Trophoblast cell (in vitro differentiated cells and primary cell): Measurements from ENCODE around the gene SLC39A1.

Experiments
- DNase-seq, 2 donors: peaks; one replicate each; pipeline ENCODE4 v3.0.0-alpha.2; 2016
- H2AFZ ChIP-seq: 2 replicates; pipeline ENCODE4 v1.6.1; 2013; ENCODE audit warnings: low read length, moderate library complexity, mild to moderate bottlenecking; ENCODE audit not compliant: insufficient read depth, poor library complexity
- H2AK5ac ChIP-seq: 2 replicates; pipeline ENCODE4 v1.6.1; 2013; ENCODE audit warnings: mild to moderate bottlenecking, low read length
- H2BK120ac ChIP-seq: 2 replicates; pipeline ENCODE4 v1.6.1; 2013; ENCODE audit warnings: low read length, mild to moderate bottlenecking, moderate library complexity; ENCODE audit not compliant: insufficient read depth, poor library complexity
- H2BK12ac ChIP-seq: 2 replicates; pipeline ENCODE4 v1.6.1; 2013; ENCODE audit warnings: mild to moderate bottlenecking, low read length, moderate library complexity
- H2BK5ac ChIP-seq: 2 replicates; pipeline ENCODE4 v1.6.1; 2013; ENCODE audit warnings: low read length, low read depth, moderate library complexity, mild to moderate bottlenecking; ENCODE audit not compliant: poor library complexity
- H3K14ac ChIP-seq: 2 replicates; pipeline ENCODE4 v1.6.1; 2013; ENCODE audit warnings: mild to moderate bottlenecking, low read length
- H3K18ac ChIP-seq: 2 replicates; pipeline ENCODE4 v1.6.1; 2013; ENCODE audit warnings: mild to moderate bottlenecking, low read length
- H3K23ac ChIP-seq: 2 replicates; pipeline ENCODE4 v1.6.1; 2013; ENCODE audit warnings: low read length
- H3K27ac ChIP-seq: 2 replicates; pipeline ENCODE4 v1.5.1; 2013; ENCODE audit warnings: low read depth, mild to moderate bottlenecking, inconsistent platforms, low read length, moderate library complexity
- H3K27me3 ChIP-seq: 2 replicates; pipeline ENCODE4 v1.6.1; 2013; ENCODE audit warnings: inconsistent platforms, mild to moderate bottlenecking, low read length, moderate library complexity; ENCODE audit not compliant: insufficient read depth
- H3K36me3 ChIP-seq, 2 experiments: 1 replicate in 1 of 2; 2 replicates in 1 of 2; pipeline ENCODE4 v1.6.1; 2013; ENCODE audit warnings: low read length in 2 of 2, mild to moderate bottlenecking in 2 of 2, moderate library complexity in 1 of 2; ENCODE audit not compliant: insufficient read depth in 2 of 2, control insufficient read depth in 1 of 2
- H3K4ac ChIP-seq: 2 replicates; pipeline ENCODE4 v1.6.1; 2013; ENCODE audit warnings: low read depth, mild to moderate bottlenecking, low read length, moderate library complexity
- H3K4me1 ChIP-seq, 2 experiments: 1 replicate in 1 of 2; 2 replicates in 1 of 2; pipeline ENCODE4 v1.6.1; 2013; ENCODE audit warnings: low read length in 2 of 2, mild to moderate bottlenecking in 2 of 2, moderate library complexity in 1 of 2; ENCODE audit not compliant: insufficient read depth in 2 of 2, control insufficient read depth in 1 of 2
- H3K4me2 ChIP-seq: 2 replicates; pipeline ENCODE4 v1.6.1; 2013; ENCODE audit warnings: inconsistent platforms, mild to moderate bottlenecking, low read length, moderate library complexity
- H3K4me3 ChIP-seq: 2 replicates; pipeline ENCODE4 v1.5.1; 2013; ENCODE audit warnings: mild to moderate bottlenecking, low read depth, low read length, inconsistent platforms
- H3K79me1 ChIP-seq: one replicate; pipeline ENCODE4 v1.6.1; 2013; ENCODE audit warnings: low read length
- H3K79me2 ChIP-seq: 2 replicates; pipeline ENCODE4 v1.6.1; 2013; ENCODE audit warnings: low read length, mild to moderate bottlenecking; ENCODE audit not compliant: control insufficient read depth, insufficient read depth, poor library complexity
- H3K9ac ChIP-seq: 2 replicates; pipeline ENCODE4 v1.6.1; 2013; ENCODE audit warnings: mild to moderate bottlenecking, low read length
- H3K9me3 ChIP-seq: 2 replicates; pipeline ENCODE4 v1.6.1; 2013; ENCODE audit warnings: low read depth, mild to moderate bottlenecking, control low read depth, inconsistent platforms, low read length; ENCODE audit not compliant: insufficient read depth
- H4K12ac ChIP-seq: 2 replicates; pipeline ENCODE4 v1.6.1; 2013; ENCODE audit warnings: low read depth, mild to moderate bottlenecking, low read length, moderate library complexity
- H4K8ac ChIP-seq: 2 replicates; pipeline ENCODE4 v1.6.1; 2013; ENCODE audit warnings: low read depth, mild to moderate bottlenecking, low read length, moderate library complexity
- H4K91ac ChIP-seq: one replicate; pipeline ENCODE4 v1.6.1; 2013; ENCODE audit warnings: low read depth, mild to moderate bottlenecking, low read length, moderate library complexity
- WGBS: extraction: QIAGEN DNeasy Blood & Tissue Kit; methylation state at CpG from one replicate; pipeline ENCODE4 v1.1.7; 2013; ENCODE audit warnings: missing lambda C conversion rate; ENCODE audit not compliant: insufficient read length, insufficient coverage; ENCODE audit errors: extremely low coverage; 5-methylcytosine and 5-hydroxymethylcytosine counted together

Gene SLC39A1

DNA sequence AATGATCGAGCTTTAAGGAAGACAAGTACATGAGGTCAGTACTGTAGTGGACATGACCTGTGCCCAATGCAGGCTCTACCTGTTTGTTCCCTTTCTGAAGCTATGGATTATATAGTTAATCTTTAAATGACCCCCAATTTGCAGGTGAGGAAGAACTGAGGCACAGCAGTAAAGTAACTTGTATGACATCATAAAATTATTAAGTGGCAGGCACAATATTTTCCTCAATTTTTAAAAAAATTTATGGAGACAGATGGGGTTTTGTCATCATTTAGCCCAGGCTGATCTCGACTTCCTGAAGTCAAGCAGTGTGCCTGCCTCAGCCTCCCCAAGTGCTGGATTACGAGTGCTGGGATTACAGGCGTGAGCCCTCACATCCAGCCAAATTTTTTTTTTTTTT, 36.9 kb downstream of the SLC39A1 start:
- no peaks in the 10 kb centered on the region for H3K27me3 ChIP-seq
- H4K91ac ChIP-seq: no peak overlapping the region
- H3K4me2 ChIP-seq: no peak overlapping the region
- no peak overlapping the region for H2BK5ac ChIP-seq
- H3K14ac ChIP-seq: no peak overlapping the region
- no CpG with 5 or more reads among the region's 4 CpGs for WGBS
- no peak overlapping the region for H2AK5ac ChIP-seq
- H3K36me3 ChIP-seq: peaks cover 11 to 14% of the 10 kb centered on the region in 2 experiments
- peaks cover 14% of the 10 kb centered on the region for H3K79me1 ChIP-seq
- H4K12ac ChIP-seq: no peak overlapping the region
- no peak overlapping the region for H3K9ac ChIP-seq
- H2AFZ ChIP-seq: no peak overlapping the region
- H3K4me1 ChIP-seq: peaks cover 2 to 6% of the 10 kb centered on the region in 2 experiments
- H3K23ac ChIP-seq: no peak overlapping the region
- DNase-seq: no peak
- H3K27ac ChIP-seq: no peak overlapping the region
- H3K4ac ChIP-seq: no peak overlapping the region
- H2BK120ac ChIP-seq: no peak overlapping the region
- H3K18ac ChIP-seq: no peak overlapping the region
- H2BK12ac ChIP-seq: no peak overlapping the region
- H3K79me2 ChIP-seq: peaks cover 14% of the 10 kb centered on the region
- no peaks in the 10 kb centered on the region for H3K9me3 ChIP-seq
- no peak overlapping the region for H4K8ac ChIP-seq
- no peak overlapping the region for H3K4me3 ChIP-seq

DNA sequence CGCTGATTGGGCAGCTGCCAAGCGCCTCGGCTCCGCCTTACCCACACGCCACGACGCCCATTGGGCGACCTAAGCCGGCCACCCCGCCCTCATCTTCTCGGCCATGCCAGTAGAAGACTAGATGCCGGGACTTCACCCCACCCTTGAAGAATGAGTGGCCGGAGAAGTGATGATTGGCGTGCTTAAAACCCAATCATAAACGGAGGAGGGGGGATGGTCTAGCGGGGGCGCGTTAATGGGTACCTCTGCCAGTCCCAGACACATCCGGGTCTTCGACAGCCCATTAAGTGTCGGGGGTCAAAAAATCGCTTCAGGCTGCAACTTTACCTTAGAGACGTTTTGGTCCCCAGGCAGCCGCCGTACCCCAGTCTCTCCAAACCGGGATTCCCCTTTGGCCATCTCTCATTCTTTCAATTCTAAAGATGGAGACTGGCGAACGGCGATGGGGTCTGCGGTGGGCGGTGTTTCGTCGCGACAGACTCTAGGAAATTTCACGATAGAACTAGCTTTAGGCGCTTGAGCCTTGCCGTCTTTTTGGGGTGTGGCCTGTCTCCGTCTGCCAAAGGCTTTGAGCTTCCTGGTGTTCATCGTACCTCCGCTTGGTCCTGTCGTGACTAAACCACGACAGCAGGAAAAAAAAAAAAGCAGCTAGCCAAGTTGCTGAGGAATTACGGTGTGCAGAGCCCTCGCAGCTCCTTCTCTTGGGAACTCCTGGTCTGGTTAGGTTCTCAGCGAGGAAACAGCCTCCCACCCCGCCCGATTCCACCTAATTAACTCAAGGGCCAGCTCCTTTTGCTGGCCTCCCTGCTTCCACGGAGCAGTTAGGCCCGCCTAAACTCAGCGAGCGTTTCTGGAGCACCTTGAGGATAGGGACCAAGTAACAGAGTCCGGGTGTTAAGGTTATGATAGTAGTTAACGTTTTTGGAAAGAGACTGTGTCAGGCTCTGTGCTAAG, 40.1 kb downstream of the SLC39A1 start, which contains the start of gene GATAD2B:
GATAD2B (minus strand) TSS at position 1 of the 954 bp plus-strand sequence. CDS start 94,625 bp downstream, outside the sequence.
- Histone ChIP-seq H3K4ac (peak within 1 kb of the TSS; percentile 94), H3K36me3 (peaks cover 0 to 2% of the 10 kb centered on the region in 2 experiments), H3K18ac (peak within 1 kb of the TSS; percentile 99), H3K9ac (peak within 1 kb of the TSS; percentile 91), H3K27me3 (no peaks in the 10 kb centered on the region), H2BK12ac (peak within 1 kb of the TSS; percentile 63), H3K4me3 (peak within 1 kb of the TSS; percentile 93), H3K4me1 (peaks cover 8 to 9% of the 10 kb centered on the region in 2 experiments), H4K91ac (peak within 1 kb of the TSS; percentile 97), H3K27ac (peak within 1 kb of the TSS; percentile 99), H4K12ac (peak within 1 kb of the TSS; percentile 93), H3K14ac (peak within 1 kb of the TSS; percentile 99), H4K8ac (peak within 1 kb of the TSS; percentile 97), H3K79me1 (peaks cover 14% of the 10 kb centered on the region), H3K79me2 (peaks cover 18% of the 10 kb centered on the region), H2BK120ac (peak within 1 kb of the TSS; percentile 90), H3K9me3 (no peaks in the 10 kb centered on the region), H2AK5ac (no peak within 1 kb of the TSS), H2AFZ (peak within 1 kb of the TSS; percentile 85), H3K23ac (no peak within 1 kb of the TSS), H2BK5ac (peak within 1 kb of the TSS; percentile 98), H3K4me2 (peak within 1 kb of the TSS; percentile 86)
- no CpG with 5 or more reads among the region's 53 CpGs for WGBS
- DNase-seq: peak; percentile 100

DNA sequence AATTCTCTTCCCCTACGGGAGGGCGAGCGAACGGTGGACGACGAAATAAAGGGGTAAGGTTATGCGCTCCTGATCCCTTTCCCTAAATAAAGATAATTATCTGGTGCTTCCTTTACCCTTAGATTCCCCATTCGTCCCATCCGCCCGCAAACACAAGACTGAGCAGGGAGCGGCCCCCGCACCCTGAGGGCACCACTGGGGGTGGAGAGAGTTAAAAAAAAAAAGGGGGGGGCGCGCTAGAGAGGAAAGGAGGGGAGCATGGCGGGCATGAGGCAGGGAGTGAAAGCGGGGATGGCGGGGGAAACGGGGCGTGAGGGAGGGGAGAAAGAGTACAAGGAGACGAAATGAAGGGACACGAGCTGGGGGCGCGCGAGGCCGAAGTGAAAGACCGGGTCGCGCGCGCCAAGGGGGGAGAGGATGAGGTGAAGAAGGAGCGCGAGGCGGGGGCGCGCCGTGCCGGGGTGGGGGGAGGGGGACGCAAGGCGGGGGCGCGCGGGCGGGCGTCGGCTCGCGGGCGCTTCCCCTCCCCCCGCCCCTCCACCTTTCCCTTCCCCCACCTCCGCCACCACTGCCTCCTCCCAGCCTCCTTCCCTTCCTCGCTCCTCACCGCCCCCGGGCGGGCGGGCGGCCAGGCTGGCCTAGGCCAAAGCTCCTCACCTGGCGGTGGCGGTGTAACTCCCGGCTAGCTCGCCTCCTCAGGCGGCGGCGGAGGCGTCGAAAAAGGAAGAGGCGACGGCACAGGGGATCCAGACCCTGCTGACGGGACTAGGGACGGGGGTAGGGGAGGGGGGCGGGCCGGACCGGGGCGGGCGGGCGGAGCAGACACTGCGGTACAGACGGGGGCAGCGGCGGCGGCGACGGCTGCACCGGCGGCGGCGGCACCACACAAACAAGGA, 41.0 kb downstream of the SLC39A1 start:
- Histone ChIP-seq H3K23ac (no peak overlapping the region), H3K4me2 (peak overlapping the region; percentile 86), H3K36me3 (peaks cover 0 to 4% of the 10 kb centered on the region in 2 experiments), H3K4me1 (peaks cover 8 to 9% of the 10 kb centered on the region in 2 experiments), H4K91ac (peak overlapping the region; percentile 97), H3K4ac (peak overlapping the region; percentile 94), H3K79me2 (peaks cover 21% of the 10 kb centered on the region), H4K8ac (peak overlapping the region; percentile 96), H3K9me3 (no peaks in the 10 kb centered on the region), H3K27ac (peak overlapping the region; percentile 99), H3K9ac (peak overlapping the region; percentile 91), H4K12ac (peak overlapping the region; percentile 93), H2BK12ac (peak overlapping the region; percentile 63), H3K79me1 (peaks cover 14% of the 10 kb centered on the region), H3K14ac (peak overlapping the region; percentile 99), H3K27me3 (no peaks in the 10 kb centered on the region), H2BK120ac (peak overlapping the region; percentile 90), H2AFZ (peak overlapping the region; percentile 83), H3K4me3 (peak overlapping the region; percentile 93), H2AK5ac (no peak overlapping the region), H2BK5ac (peak overlapping the region; percentile 98), H3K18ac (peak overlapping the region; percentile 99)
- DNase-seq: peak; percentile 57 to 68
- WGBS: no CpG with 5 or more reads among the region's 86 CpGs

DNA sequence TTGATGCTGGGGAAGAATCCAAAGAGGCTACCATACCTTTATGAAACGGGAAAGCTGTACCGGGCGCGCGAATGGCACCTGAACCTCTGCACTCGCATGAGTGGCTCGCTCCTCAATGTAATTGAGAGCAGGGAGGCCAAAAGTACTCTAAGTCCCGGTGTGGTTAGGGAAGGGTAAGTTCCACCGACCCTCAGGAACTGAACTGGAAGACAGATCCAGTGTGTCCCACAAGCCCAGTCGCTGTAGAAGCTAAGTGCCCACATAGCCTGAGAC, 41.6 kb downstream of the SLC39A1 start:
- peak overlapping the region; percentile 59 for H3K9ac ChIP-seq
- peak overlapping the region; percentile 88 for H3K4ac ChIP-seq
- no CpG with 5 or more reads among the region's 10 CpGs for WGBS
- peak overlapping the region; percentile 93 for H3K4me3 ChIP-seq
- no peaks in the 10 kb centered on the region for H3K27me3 ChIP-seq
- peak overlapping the region; percentile 27 for H2BK5ac ChIP-seq
- peaks cover 14% of the 10 kb centered on the region for H3K79me1 ChIP-seq
- H3K4me1 ChIP-seq: peaks cover 8 to 9% of the 10 kb centered on the region in 2 experiments
- no peak overlapping the region for H2AK5ac ChIP-seq
- peaks cover 21% of the 10 kb centered on the region for H3K79me2 ChIP-seq
- H3K36me3 ChIP-seq: peaks cover 0 to 4% of the 10 kb centered on the region in 2 experiments
- peak in 1 of 2 donors; percentile 18 for DNase-seq
- peak overlapping the region; percentile 2 for H4K91ac ChIP-seq
- H2AFZ ChIP-seq: peak overlapping the region; percentile 2
- H2BK12ac ChIP-seq: no peak overlapping the region
- H4K8ac ChIP-seq: no peak overlapping the region
- H3K18ac ChIP-seq: peak overlapping the region; percentile 8
- peak overlapping the region; percentile 31 for H3K14ac ChIP-seq
- H3K9me3 ChIP-seq: no peaks in the 10 kb centered on the region
- H4K12ac ChIP-seq: no peak overlapping the region
- H3K23ac ChIP-seq: no peak overlapping the region
- peak overlapping the region; percentile 72 for H3K27ac ChIP-seq
- H3K4me2 ChIP-seq: peak overlapping the region; percentile 86
- H2BK120ac ChIP-seq: no peak overlapping the region
